Hippocampal formation (tissue), 2 donors: ENCODE measurements around the gene OR8A1.
A peak's percentile ranks its signal among the peaks of the same experiment; 100 is the strongest.
"Not testable (repeated sequence)": the region's sequence is repeated elsewhere in the genome, so short reads cannot be mapped to it uniquely, and the experiment has no call there.

Source experiments
- DNase-seq, 2 donors: peaks; one replicate each; lab custom pipeline; 2025; lab: John Stamatoyannopoulos, UW

OR8A1 gene

DNA sequence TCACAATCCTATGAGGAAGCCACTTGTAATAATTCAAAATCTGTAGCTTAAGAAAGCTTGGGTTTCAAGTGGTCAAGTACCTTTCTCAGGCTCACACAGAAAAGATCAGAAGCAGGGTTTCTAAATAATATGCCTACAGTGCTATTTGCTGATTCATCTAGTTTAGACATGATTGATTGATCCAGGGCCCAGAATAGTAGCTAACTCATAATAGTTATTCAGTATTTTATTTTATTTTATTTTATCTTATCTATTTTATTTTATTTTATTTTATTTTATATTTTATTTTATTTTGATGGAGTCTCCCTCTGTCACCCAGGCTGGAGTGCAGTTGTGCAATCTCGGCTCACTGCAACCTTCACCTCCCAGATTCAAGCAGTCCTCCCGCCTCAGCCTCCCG lies 25.5 kb downstream of the OR8A1 start:
- no peak for DNase-seq

DNA sequence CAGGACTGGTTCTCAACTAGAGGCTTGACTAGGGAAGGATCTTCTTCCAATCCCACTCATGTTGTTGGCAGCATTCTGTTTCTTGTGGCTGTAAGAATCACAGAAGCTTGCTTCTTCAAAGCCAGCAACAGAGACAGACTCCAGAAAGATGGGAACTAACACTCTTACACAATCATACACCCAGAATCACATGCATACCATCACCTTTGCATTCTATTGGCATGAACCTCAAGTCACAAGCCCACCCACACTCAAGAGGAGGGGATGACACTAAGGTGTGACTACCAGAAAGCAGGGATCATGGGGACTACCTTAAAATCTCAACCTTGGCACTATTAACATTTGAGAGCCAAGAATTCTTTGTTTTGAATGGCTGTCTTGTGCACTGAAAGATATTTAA lies 27.8 kb downstream of the OR8A1 start:
- DNase-seq = no peak

DNA sequence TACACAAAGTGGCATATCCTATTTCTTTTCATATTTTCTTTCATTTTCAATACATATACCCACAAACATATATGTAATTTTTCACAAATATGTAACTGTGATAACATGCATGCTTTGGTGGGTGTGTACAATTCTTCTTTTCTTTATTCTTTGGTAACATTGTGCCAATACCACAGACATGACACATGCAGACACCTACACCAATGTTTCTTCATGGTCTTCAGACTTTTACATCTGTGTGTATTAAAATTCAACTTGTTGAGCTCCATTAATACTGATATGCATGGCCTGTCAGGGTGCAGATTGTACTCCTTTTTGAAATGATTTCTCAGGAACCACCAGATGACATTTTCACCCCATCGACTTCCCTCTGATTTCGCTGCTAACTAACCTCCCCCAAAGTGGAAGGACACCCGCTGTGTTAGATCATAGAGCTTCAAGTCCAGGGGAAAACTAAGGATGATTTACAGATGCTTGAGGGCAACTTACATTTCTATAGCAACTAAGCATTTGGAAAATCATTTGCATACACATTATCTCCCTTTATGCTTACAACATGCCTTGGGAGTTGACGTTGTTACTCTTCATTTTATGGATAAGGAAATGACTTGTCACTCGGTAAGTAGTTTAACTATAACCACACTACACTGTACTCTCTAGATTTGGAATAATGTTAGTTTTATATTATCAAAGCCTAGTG lies 31.0 kb downstream of the OR8A1 start:
- no peak for DNase-seq

DNA sequence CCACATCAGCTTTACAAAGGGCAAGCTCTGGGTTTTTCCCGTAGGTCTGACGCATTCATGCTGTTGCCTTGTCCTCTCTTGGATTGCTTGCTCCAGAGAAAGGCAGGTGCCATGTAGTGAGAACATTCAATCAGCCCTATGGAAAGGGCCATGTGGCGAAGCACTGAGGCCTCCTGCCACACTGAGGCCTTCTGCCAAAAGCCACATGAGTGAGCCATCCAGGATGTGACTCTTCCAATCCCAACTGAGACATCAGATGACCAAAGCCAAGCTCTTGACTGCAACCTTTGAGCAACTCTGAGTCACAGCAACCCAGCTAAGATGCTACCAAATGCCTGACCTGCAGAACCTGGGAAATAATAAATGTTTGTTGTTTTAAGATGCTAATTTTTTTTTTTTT lies 32.4 kb downstream of the OR8A1 start:
- no peak for DNase-seq

DNA sequence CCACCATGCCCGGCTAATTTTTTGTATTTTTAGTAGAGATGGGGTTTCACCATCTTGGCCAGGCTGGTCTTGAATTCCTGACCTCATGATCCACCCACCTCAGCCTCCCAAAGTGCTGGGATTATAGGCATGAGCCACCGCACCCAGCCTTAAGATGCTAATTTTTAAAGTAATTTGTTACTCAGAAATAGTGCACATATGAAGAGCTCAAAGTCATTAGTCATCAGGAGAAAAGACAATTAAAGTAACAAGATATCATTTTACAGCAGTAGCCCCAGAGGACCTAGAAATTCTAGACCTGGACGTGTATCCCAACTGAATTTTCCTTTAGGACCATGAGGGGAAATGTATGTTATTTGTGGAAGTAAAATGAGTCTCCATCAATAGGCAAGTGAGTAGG lies 32.9 kb downstream of the OR8A1 start:
- not testable (repeated sequence) for DNase-seq

DNA sequence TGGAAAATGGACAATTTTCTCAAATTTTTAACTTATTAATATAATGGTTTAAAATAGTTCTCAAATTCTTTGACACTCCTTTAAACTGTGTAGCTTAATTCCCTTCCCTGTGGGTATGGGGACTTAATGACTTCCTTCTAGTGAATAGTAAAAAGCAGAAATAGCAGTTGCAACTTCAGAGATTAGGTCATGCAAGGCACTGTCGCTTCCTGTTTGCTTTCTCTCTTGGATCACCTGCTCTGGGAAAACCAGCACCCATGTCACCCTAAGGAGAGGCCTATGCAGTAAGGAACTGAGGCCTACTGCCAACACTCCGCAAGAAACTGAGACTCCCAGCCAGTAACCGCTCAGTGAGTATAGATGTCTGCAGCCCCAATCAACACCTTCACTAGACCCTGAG lies 35.9 kb downstream of the OR8A1 start:
- DNase-seq = peak in 1 of 2 donors; percentile 4

DNA sequence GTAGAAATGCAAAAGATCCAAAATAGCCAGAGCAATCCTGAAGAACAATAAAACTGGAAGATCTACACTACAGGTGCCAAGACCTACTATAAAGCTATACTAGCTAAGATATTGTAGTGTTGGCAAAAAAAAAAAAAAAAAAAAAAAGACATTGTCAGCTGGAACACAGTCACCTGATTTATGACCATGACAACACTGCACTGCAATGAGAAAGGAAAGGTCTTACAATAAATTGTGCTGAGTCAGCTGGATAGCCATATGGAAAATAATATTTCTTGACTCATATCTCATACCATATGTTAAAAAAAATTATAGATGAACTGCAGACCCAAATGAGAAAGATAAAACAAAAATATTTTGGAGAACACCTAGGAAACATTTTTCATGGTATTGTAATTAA lies 38.4 kb downstream of the OR8A1 start:
- no peak for DNase-seq

DNA sequence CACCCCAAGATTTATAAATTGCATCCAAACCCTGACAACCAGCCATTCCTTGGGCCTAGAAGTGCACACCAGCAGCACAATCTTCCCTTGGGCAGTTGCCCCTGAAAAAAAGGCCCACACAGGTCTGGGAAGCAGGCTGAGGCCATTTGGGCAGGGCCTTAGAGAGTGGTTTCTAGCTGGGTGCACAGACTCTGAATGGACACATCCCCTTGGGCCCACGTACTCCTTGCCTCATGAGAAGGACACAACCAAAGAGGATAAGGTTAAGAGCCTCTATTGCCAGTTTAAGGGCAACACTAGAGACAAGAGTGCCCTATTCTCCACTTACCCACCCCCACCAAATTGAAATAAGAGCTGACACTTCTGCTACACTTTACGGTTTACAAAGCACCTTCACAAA lies 40.5 kb downstream of the OR8A1 start:
- DNase-seq = no peak

DNA sequence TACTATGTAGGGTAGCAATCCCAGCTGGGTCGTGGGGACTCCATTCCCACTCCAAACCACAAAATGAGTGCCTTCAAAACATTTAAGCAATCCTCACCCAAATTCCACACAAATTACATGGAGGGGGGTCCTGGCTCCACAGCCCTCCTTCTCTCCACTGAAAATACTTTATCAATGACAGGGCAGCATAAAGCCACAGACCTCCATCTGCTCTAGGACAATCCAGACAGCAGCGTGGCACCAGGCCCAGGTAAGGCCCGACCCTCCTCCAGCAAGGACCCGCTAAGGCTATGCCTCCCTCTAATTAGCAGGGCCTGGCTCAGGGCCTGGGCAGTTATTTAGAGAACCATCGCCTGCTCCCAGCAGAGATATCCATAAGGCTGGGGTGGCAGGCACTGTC lies 41.3 kb downstream of the OR8A1 start, which contains the start of gene PANX3:
PANX3 (plus strand) TSS at position 365 of the 400 bp plus-strand sequence. CDS start 129 bp downstream, outside the sequence.
- DNase-seq = no peak

DNA sequence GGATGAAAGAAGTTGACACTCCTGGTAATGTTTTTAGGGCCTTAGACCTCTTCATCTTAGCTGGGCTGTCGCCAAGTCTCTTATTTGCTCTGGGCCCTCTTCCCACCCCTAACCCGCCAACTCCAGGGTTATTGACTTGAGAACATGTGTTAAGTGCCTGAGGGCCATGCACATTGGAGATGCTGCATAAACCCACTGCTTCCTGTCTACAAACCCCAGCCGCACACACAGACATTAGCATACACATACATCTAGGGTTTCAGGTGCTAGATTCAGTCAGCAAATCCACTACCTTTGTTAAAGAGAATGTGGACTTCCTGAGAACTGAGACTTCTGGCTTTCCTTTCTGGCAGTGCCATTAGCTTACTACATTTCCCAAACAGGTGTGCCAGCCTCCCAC lies 42.2 kb downstream of the OR8A1 start:
- DNase-seq = no peak

DNA sequence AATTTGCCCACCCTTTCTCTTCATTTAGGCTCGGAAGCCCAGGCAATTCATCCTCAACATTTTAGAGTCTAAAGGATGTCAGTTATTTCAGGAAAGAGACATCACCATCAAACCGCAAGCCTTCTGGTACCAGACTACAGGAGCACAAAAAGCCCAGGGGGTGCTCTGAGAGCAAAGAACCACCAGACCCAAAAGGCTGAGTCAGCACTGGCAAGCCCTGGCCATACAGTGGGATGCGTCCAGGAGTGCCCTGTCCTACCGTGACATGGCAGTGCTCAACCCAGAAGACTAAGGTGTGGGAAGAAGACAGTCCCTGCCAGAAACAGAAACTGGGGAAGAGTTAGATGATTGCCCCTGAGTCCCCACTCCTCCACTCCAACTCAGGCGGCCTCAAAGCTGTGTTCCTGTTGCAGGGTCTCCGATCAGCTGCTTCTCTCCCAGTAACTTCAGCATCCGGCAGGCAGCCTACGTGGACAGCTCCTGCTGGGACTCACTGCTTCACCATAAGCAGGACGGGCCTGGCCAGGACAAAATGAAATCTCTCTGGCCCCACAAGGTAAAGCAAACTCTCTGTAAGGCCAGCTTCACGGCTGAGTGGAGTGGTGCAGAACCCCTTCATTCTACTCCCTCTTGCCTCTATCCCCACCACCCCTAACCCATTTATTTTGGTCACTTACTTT lies 42.9 kb downstream of the OR8A1 start:
- no peak for DNase-seq

DNA sequence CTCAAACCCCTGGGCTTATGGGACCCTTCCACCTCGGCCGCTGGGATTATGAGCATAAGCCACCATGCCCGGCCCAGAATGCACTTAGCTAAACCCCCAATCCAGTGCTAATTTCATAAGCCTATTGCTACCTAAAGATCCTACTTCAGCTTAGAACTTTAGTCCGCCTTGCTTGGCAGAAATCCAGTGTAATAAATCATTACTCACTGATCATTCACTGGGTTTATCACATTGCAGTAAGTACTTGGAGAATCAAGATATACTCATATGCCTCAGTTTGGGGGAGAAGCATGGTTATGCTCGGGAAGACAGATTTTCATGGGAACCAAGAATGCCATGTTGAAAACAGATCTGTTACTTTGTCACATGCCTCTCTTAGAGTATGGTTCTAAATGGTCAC lies 49.1 kb downstream of the OR8A1 start:
- DNase-seq = no peak
